ENCODE data around the gene NCAM1. TPM values are rescaled to one million over a fixed set of nuclear protein-coding genes. Genes with fewer than 3 reads are reported as not detected.

NCAM1 gene
- total and polyA plus RNA-seq, 2 of the 13 experiments (the other 11 are each of a cell fraction or from before 2014, with no cell fraction given): 0.05 TPM; not detected in 1

GRCh38 chr11:113245216-113245615, 284.0 kb downstream of the NCAM1 start:
- POLR2A ChIA-PET: no interaction called here
- no peaks in the 10 kb centered on the region for H3K9me3 ChIP-seq (ENCODE audit: low read length)
- in situ Hi-C loops (cut with HindIII; ENCODE audit: extremely low pct_ligation_motif_present, low pct_unique_long_range_greater_than_20kb) (no loop called here), intact Hi-C loops (cut with micrococcal nuclease; ENCODE audit: unreplicated experiment) (no loop called here)
- no peak overlapping the region for H3K27ac ChIP-seq (ENCODE audit: extremely low read length, insufficient read depth, low read length)
- peaks cover 0 to 26% of the 10 kb centered on the region in 2 experiments; a peak in 2 of 5 replicates for H3K27me3 ChIP-seq (ENCODE audit: control insufficient read depth in 1 of 2, insufficient read depth in 2 of 2, low read length in 2 of 2)
- CTCF ChIA-PET (ENCODE audit: low intra/inter-chr PET ratio, low total read pairs): no interaction called here
- H3K4me1 ChIP-seq (ENCODE audit: insufficient read depth, low read length): peaks cover 23% of the 10 kb centered on the region
- DNase-seq (ENCODE audit: low spot score): peak; percentile 13
- BruUV-seq (replicated peaks): no TSS peak
- WGBS (ENCODE audit: low lambda C conversion rate): 3% methylated on average over 6 of the region's 7 CpGs
- no peaks in the 10 kb centered on the region for H3K36me3 ChIP-seq (replicated peaks in 1 of 2; ENCODE audit: control insufficient read depth in 1 of 2, insufficient read depth in 2 of 2, low read length in 2 of 2)
- no peaks in the 10 kb centered on the region for H3K79me2 ChIP-seq (ENCODE audit: insufficient read depth, low read length)
- no peaks in the 10 kb centered on the region for H4K20me1 ChIP-seq (ENCODE audit: insufficient read depth, low read length)
- H3K9ac ChIP-seq (ENCODE audit: insufficient read depth, low read depth, low read length): no peak overlapping the region
- no peak for FAIRE-seq
- peak; percentile 59 for ATAC-seq
- no peak overlapping the region for H3K4me3 ChIP-seq (replicated peaks in 1 of 3; ENCODE audit: insufficient read depth in 1 of 3, low read depth in 2 of 3, low read length in 3 of 3)
- no peak overlapping the region for H3K4me2 ChIP-seq (ENCODE audit: low read depth, low read length)
- H2AFZ ChIP-seq (ENCODE audit: low read length): no peak overlapping the region
- TF ChIP-seq, protein P1, sequence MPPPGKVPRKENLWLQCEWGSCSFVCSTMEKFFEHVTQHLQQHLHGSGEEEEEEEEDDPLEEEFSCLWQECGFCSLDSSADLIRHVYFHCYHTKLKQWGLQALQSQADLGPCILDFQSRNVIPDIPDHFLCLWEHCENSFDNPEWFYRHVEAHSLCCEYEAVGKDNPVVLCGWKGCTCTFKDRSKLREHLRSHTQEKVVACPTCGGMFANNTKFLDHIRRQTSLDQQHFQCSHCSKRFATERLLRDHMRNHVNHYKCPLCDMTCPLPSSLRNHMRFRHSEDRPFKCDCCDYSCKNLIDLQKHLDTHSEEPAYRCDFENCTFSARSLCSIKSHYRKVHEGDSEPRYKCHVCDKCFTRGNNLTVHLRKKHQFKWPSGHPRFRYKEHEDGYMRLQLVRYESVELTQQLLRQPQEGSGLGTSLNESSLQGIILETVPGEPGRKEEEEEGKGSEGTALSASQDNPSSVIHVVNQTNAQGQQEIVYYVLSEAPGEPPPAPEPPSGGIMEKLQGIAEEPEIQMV (CRISPR knock-in tag; IDR thresholded peaks at IDR 0.05; ENCODE audit: low read depth): no peak
- TF ChIP-seq MAFF (IDR thresholded peaks at IDR 0.05; ENCODE audit: low read depth, low read length) (no peak), EP300 (IDR thresholded peaks at IDR 0.05; ENCODE audit: low read depth in 2 of 2, low read length in 2 of 2) (peak in 1 of 2 experiments; percentile 40; a peak in 1 of 4 replicates), EP300 (CRISPR knock-in tag; IDR thresholded peaks at IDR 0.05; ENCODE audit: borderline replicate concordance) (no peak), ZNF607 (CRISPR knock-in tag; IDR thresholded peaks at IDR 0.05; ENCODE audit: borderline replicate concordance) (no peak), GMEB2 (CRISPR knock-in tag; IDR thresholded peaks at IDR 0.05; ENCODE audit: low read depth) (no peak), MTF1 (CRISPR knock-in tag; IDR thresholded peaks at IDR 0.05) (no peak), CHD2 (IDR thresholded peaks at IDR 0.05; ENCODE audit: low read depth, low read length) (no peak), ZNF18 (CRISPR knock-in tag; IDR thresholded peaks at IDR 0.05; ENCODE audit: insufficient replicate concordance) (no peak), TGIF2 (CRISPR knock-in tag; IDR thresholded peaks at IDR 0.05) (no peak), SOX5 (CRISPR knock-in tag; IDR thresholded peaks at IDR 0.05; ENCODE audit: borderline replicate concordance) (peak; percentile 50; the same call in 1 of the 2 replicates), ZNF235 (CRISPR knock-in tag; IDR thresholded peaks at IDR 0.05; ENCODE audit: borderline replicate concordance) (no peak), ZSCAN21 (CRISPR knock-in tag; IDR thresholded peaks at IDR 0.05; ENCODE audit: borderline replicate concordance) (no peak), BHLHE40 (IDR thresholded peaks at IDR 0.05; ENCODE audit: low read length) (no peak), ZFP36L2 (CRISPR knock-in tag; IDR thresholded peaks at IDR 0.05) (no peak), PHF5A (CRISPR knock-in tag; IDR thresholded peaks at IDR 0.05; ENCODE audit: low read depth, unreplicated experiment) (no peak), ZNF577 (CRISPR knock-in tag; IDR thresholded peaks at IDR 0.05; ENCODE audit: borderline replicate concordance, low read depth) (no peak)
- TF ChIP-seq, protein P2, sequence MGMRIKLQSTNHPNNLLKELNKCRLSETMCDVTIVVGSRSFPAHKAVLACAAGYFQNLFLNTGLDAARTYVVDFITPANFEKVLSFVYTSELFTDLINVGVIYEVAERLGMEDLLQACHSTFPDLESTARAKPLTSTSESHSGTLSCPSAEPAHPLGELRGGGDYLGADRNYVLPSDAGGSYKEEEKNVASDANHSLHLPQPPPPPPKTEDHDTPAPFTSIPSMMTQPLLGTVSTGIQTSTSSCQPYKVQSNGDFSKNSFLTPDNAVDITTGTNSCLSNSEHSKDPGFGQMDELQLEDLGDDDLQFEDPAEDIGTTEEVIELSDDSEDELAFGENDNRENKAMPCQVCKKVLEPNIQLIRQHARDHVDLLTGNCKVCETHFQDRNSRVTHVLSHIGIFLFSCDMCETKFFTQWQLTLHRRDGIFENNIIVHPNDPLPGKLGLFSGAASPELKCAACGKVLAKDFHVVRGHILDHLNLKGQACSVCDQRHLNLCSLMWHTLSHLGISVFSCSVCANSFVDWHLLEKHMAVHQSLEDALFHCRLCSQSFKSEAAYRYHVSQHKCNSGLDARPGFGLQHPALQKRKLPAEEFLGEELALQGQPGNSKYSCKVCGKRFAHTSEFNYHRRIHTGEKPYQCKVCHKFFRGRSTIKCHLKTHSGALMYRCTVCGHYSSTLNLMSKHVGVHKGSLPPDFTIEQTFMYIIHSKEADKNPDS (CRISPR knock-in tag; IDR thresholded peaks at IDR 0.05): no peak
